Left renal pelvis (tissue), 4 donors: ENCODE results near the gene OR52E4. TPM values are rescaled to one million over a fixed set of nuclear protein-coding genes. Genes with fewer than 3 reads are reported as not detected.

Experiments
- DNase-seq, 4 donors: peaks; one replicate each; pipeline ENCODE4 v3.0.0-alpha.2; 2013; ENCODE audit warnings: low read depth in 4 of 4, low spot score in 3 of 4
- polyA plus RNA-seq, 4 donors: library from polyadenylated mRNA; unstranded; fragments of 120-200 nt; gene quantifications; one replicate each; pipeline ENCODE4 v1.2.1, GENCODE V29; 2013; ENCODE audit not compliant: insufficient read length in 4 of 4

The OR52E4 gene
- not detected for polyA plus RNA-seq

GRCh38 chr11:5880329-5880728 is at the start of gene OR52E4:
Gene OR52E4, plus strand, starts transcription at chr11:5880629. Its CDS starts 3,664 bp downstream, at chr11:5884293.
- no peak for DNase-seq

GRCh38 chr11:5831196-5831829 is 49.1 kb upstream of the OR52E4 start:
- no peak for DNase-seq

- DNase-seq: no peak
These were observed 47.0 kb upstream of the OR52E4 start for GRCh38 chr11:5833446-5833845.

GRCh38 chr11:5837695-5838094 is 42.7 kb upstream of the OR52E4 start:
- no peak for DNase-seq

- no peak for DNase-seq
These were observed 38.6 kb upstream of the OR52E4 start, which contains the start of gene OR52E6 for GRCh38 chr11:5841797-5842196. Gene OR52E6, minus strand, starts transcription at chr11:5841897. Its CDS starts 0 bp downstream, at chr11:5841897.

- DNase-seq: no peak
These were observed 33.7 kb upstream of the OR52E4 start for GRCh38 chr11:5846701-5847100.

GRCh38 chr11:5847711-5848110 is 32.7 kb upstream of the OR52E4 start:
- DNase-seq: no peak

GRCh38 chr11:5851002-5851401 is 29.4 kb upstream of the OR52E4 start:
- DNase-seq: no peak

GRCh38 chr11:5857590-5857989 is 22.8 kb upstream of the OR52E4 start, which contains the start of gene OR52E8:
Gene OR52E8, minus strand, starts transcription at chr11:5857690. Its CDS starts 0 bp downstream, at chr11:5857690.
- no peak for DNase-seq

GRCh38 chr11:5865826-5866225 is 14.6 kb upstream of the OR52E4 start:
- no peak for DNase-seq

- DNase-seq: no peak
These were observed 1.9 kb upstream of the OR52E4 start for GRCh38 chr11:5878564-5878963.

- DNase-seq: no peak
These were observed 1.3 kb downstream of the OR52E4 start for GRCh38 chr11:5881756-5882155.

- DNase-seq: no peak
These were observed 6.7 kb downstream of the OR52E4 start for GRCh38 chr11:5887172-5887571.

- no peak for DNase-seq
These were observed 7.2 kb downstream of the OR52E4 start for GRCh38 chr11:5887661-5888060.

- DNase-seq: no peak
These were observed 10.9 kb downstream of the OR52E4 start for GRCh38 chr11:5891216-5891800.

- no peak for DNase-seq
These were observed 12.5 kb downstream of the OR52E4 start, which contains the start of gene OR52E5 for GRCh38 chr11:5892908-5893307. Gene OR52E5, plus strand, starts transcription at chr11:5893208. Its CDS starts 7,569 bp downstream, at chr11:5900777.

- DNase-seq: no peak
These were observed 19.1 kb downstream of the OR52E4 start for GRCh38 chr11:5899534-5899933.

GRCh38 chr11:5910540-5910939 is 30.1 kb downstream of the OR52E4 start:
- DNase-seq: no peak

- DNase-seq: no peak
These were observed 42.5 kb downstream of the OR52E4 start for GRCh38 chr11:5922749-5923426.

GRCh38 chr11:5923427-5923776 is 43.0 kb downstream of the OR52E4 start:
- no peak for DNase-seq

- DNase-seq: no peak
These were observed 43.4 kb downstream of the OR52E4 start for GRCh38 chr11:5923794-5924193.

- DNase-seq: no peak
These were observed 47.8 kb downstream of the OR52E4 start for GRCh38 chr11:5928271-5928670.
